IPS DF 4.7 (cell line): ENCODE data around the gene SASH1.

Source experiments
- DNase-seq: peaks from one replicate; pipeline ENCODE4 v3.0.0-alpha.2; 2013; ENCODE audit warnings: low spot score; ENCODE audit errors: extremely low read depth

SASH1 gene

DNA sequence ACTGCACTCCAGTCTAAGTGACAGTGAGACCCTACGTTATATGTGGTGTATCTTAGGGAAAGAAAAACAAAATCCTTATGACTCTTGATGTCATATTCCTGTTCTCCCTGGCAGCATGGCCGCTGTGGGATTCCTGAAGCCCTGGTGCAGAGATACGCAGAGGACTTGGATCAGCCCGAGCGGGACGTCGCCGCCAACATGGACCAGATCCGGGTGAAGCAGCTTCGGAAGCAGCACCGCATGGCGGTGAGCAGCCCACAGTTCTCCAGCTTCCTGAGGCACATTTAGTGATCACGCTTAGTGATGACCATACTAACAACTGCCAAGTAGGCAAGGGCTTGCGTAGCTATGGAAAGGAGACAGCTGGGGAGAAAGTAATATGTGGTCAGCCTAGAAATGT lies 203.3 kb downstream of the SASH1 start:
- DNase-seq: no peak

DNA sequence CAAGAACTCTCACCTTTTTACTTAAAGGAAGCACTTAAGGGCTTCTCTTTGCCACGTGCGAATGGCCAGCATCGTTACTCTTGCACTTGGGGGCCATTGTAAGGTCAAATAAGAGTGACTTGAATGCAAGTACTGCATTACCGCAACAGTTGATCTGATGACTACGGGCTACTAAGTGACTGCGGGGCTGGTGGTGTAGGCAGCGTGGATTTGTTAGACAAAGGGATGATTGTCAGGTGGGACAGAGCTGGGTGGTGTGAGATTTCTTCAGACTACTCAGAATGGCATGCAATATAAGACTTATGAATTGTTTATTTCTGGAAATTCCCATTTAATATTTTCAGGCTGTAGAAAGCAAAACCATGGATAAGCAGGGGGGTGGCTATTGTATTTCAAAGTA lies 204.5 kb downstream of the SASH1 start:
- no peak for DNase-seq

DNA sequence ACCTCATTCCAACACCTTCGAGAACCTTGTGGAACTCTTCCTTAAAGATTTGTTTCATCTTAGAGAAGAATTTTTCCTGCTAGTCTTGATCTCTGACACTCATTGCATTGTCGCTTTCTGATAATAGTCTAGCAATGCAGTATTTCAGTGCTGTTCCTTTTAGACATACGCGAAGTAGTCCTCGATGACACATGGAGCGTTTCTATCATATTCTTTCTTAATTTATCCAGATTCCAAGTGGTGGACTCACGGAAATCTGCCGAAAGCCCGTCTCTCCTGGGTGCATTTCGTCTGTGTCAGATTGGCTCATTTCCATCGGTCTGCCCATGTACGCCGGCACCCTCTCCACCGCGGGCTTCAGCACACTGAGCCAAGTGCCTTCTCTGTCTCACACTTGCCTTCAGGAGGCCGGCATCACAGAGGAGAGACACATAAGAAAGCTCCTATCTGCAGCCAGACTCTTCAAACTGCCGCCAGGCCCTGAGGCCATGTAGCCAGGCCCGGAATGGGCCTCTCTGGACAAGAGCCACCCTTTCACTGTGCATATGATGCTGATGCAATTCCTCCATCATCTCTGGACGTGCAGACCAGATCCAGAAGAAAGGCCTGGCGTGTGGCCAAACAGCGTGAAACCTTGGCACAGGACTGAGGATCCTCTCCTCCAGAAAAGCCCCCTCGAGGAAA lies 205.6 kb downstream of the SASH1 start:
- no peak for DNase-seq

DNA sequence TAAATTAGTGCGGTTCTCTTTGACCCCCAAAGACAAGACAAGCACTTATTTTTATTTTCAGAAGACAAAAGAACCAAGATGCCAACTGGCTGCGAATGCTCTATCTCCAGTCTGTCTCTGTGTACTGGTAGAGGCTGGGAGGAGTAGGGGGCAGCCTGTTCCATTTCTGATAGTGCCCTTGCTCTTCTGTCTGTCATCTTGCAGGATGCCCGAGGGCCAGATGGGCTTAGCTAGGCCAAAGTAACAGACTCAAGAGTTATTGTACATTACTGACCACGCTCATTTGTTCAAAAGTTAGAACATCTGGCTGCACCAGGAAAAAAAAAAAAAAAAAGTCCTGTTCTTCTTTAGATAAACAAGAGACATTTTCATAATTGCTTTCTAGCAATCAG lies 206.1 kb downstream of the SASH1 start:
- no peak for DNase-seq

DNA sequence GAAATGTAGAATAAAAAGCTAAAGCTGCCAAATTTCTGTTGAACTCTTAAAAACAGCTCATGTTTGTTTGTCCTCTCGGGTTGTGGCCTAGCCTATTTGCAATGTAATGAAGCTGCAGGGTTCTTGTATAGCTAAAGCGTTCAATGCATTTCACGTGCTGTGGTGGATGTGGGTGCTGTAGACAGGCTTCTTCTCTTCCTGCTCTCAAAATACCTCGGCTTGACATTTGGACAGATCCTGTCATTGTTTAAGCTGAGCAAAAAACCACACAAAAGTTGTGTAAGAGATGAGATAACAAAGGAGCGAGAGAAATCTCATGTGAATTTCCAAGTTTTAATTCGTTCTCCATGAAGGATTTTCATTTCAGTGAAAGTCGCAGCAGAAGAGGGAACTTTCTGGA lies 207.9 kb downstream of the SASH1 start:
- no peak for DNase-seq

DNA sequence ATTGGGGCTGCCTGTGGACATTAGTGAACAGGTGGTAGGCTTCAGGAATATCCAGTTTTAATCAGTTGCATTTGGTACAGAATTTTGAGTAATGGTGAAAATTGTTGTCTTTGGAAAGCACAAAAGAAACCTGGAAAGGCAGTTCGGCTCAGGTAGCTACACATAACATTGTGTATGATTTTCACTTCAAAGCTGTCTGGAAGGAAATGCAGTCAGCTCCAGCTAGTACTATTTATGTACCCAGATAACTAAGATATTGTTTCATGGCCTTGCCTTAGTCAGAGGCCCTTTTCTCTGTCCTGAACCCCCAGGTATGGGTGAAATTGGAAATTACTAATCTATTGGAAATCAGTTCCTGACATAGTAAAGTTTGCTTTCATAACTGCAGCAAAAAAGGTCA lies 208.6 kb downstream of the SASH1 start:
- DNase-seq: no peak

DNA sequence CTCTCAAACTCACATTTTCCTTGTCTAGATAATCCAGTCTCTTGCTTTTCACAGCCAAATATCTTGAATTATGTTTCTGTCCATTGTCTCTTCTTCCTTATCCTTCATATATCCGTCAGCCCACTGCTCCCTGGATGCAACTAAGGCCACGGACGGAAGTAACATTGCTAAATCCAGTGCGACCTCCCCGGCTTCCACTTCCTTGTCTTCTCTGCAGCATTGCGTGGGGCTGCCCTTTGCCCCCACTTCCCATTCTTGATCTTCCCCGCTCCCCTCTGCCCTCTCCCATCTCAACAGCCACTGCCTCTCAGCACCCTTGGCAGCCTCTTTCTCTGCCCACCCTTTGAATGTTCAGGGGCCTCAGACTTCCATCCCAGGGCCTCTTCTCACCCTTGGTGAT lies 213.8 kb downstream of the SASH1 start:
- no peak for DNase-seq

DNA sequence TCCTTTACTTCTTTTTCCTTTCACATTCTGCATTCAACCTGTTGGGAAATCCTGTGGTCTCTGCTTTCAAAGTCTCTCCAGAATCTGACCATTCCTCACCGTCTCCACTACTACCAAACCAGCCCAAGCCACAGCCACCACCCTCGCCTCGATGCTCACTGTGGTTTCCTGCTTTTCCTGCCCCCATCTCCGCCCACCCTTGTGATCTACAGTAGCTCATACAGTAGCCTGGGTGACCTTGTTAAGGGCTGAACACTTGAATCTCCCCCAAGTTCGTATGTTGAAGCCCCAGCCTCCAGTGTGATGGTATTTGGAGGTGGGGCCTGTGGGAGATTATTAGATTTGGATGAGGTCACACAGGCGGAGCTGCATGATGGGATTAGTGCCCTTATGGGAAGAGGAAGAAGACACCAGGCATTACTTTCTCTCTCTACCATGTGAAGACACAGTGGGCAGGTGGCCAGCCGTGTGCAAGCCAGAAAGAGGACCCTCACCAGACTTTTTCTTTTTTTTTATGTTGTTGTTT lies 215.2 kb downstream of the SASH1 start:
- no peak for DNase-seq

DNA sequence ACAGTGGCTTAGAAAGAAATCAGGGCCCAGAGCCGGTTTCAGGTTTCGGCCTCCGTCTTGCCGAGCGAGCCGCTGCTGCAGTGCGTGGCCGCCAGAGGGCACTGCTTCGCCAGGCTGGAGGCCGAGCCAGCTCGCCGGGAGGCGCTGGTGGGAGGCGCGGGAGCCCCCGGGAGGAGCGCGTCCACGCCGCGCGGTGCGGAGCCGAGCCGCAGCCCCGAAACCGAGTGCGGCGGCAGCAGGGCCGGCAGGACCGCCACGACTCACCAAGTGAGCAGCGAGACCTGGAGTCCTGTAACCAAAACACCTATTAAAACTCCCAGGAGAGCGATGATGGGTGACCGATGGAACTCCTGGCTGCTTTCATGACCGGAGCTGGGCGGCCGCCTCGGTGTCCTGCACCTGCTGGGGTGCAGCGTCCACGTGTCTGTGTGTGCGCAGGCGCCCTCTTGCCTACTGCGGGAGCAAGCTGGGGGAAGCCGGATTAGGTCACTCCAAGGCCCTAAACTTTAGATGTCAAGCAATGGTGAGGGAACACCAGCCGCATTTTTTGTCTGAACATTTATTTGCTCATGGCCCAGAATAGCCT lies 217.3 kb downstream of the SASH1 start:
- no peak for DNase-seq

DNA sequence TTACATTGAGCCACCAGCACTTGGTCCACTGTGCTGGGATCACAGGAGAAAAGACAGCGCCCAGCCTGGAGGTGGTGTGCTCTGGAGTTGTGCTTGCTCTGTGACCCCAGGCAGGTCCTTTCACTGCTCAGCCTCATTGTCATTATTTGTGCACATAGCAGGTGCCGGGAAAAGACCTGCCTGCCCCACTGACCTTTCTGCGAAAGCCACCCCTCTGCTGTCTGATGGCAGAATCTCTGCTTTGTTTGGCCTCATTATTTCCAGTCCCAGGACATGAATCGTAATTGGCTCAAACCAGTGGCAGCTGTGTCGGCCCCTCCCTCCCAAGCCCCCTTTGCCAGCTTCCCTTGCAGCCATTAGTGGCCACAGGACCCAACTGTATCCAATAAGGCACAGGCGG lies 219.0 kb downstream of the SASH1 start:
- no peak for DNase-seq

DNA sequence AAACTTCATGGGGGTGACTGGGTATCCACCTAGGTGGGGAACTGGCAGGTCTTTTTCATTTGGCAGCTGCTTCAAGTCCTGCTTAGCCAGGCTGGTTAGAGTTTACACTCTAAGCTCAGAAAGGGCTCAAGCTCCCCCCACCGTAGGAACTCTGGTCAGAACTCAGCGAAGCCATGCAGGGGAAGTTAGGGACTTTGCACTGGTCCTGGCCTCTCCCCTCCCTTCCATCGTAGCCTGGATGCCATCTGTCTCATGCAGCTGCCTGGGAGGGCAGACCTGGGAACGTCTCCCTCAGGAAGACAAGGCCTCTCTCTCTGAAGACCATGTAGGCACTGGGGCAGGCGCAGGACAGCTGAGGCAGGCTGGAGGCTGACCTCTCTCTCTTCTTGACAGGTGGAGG lies 220.4 kb downstream of the SASH1 start:
- DNase-seq: no peak

DNA sequence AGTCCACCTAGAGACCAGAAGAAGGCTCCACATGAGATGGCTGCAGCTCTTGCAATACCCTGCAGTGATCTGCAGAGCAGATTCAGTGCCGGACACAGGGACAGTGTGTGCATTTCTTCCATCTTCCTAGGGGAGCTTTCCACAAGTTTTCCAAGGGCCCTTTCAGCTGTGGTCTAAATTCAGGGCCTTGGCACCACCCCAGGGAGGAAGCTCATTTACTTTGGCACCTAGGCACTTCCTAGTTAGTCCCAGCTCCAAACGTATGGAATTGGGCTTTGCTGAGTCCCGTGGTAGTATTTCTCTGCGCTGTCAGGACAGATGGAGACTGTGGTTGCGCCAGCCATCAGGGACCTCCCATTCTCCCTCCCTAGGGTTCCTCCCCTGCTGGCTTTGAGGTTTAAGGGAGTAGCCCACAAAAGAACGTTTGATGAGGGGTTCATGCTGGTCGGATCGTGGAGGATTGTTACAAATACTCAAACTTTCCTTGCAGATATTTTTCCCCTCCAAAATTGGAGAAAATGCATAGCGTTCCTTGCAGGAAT lies 221.9 kb downstream of the SASH1 start:
- no peak for DNase-seq

DNA sequence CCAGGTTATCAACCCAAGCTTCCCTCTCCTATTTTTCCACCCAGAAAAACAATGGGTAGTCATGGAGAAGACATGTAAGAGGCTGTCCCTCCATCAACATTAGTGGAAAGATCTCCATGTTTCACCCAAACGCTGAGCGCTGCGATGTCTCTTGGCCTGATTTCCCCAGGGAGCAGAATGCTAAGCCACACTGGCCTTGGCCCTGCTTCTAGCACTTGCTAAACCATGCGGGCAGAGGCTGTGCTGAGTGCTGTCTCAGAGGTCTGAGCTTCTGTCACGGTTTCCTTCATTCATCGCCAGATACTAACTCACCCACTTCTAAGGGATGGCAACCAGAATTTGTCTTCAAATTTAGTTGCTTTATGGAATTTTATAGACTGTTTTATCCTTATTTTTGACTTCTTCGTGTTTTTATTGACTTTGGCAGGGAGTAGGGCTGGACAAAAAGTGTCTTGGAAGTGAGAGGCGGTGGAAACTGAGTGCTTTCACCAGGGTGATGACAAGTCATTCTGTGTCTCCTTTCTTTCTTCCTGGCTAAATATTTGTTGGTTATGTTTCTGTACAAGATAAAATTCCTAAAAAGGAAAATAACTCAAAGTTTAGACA lies 222.8 kb downstream of the SASH1 start:
- no peak for DNase-seq

DNA sequence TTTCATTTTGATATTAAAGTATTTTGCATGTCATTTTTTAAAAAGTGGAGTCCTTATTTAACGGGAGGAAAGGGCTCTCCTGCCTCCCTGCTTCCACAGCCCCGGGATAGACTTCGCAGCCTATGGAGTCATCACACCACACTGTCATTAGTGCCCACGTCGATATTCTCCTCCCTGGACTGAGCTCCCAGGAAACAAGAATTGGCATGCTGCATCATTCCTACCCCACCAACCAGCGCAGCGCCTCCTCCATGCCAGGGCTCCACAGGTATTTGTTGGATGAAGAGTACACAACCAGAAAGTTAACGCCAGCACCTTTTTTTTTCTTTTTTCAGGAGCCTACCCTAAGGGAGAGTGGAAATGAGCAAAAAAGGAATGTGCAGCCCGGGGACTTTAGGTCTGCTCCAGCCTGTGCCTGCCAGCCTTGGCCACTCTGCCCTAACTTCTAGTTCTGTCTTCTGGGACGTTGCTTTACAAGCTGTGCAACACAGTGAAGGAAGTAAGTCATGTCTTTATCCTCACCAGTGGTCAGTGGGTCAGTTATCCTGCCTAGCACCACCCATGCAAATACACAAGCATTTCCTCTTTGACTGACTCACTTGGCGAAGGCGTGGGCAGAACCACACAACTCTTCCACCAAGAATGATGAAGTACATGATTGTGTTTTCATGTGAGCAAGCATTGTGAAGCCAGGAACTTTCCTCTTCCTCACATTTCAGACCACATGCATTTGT lies 223.5 kb downstream of the SASH1 start:
- DNase-seq: no peak

DNA sequence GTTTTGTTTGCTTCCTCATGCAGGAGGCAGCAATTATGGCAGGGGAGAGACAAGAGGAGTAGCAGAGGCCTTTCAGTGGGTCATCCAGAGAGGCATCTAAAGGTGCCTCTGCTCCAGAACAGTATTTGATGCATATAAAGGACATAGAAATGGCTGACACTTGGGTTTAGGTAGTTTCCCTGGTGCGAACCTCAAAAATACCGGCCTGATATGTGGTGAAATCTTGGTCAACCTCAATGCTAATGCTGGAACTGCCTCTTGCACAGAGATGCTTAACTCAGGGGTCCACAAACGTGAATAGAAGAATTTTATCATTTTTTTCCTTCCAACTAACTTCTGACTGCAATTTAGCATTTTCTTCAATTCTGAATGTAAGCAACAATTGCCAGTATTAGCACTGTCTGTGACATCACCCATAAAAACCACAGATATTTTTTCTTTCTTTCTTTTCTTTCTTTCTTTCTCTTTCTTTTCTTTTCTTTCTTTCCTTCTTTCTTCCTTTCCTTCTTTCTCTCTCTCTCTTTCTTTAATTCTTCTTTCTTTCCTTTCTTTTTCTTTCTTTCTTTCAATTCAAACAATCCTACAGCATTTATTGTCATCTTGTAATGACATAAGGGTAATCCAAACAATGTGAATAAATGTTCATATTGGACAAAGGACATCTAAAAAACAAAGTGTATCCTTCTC lies 224.2 kb downstream of the SASH1 start:
- no peak for DNase-seq

DNA sequence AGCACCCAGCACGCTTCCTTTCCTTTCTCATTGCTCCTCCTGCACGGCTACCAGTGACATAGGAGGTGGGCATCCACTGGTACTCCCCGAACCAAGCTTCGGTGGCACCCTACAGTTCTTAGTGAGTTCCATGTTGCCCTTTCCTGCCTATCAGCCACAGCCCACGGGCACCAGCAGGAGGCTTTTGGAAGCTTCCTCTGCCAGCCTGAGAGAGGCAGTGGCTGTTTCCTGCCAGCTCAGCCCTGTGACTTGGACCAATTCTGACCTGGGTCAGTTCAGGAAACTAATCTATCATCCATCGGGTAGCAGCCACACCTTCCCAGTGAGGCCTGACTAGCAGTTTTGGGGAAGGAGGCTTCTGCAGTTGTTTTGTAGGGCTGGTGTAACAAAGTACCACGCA lies 227.8 kb downstream of the SASH1 start:
- no peak for DNase-seq

DNA sequence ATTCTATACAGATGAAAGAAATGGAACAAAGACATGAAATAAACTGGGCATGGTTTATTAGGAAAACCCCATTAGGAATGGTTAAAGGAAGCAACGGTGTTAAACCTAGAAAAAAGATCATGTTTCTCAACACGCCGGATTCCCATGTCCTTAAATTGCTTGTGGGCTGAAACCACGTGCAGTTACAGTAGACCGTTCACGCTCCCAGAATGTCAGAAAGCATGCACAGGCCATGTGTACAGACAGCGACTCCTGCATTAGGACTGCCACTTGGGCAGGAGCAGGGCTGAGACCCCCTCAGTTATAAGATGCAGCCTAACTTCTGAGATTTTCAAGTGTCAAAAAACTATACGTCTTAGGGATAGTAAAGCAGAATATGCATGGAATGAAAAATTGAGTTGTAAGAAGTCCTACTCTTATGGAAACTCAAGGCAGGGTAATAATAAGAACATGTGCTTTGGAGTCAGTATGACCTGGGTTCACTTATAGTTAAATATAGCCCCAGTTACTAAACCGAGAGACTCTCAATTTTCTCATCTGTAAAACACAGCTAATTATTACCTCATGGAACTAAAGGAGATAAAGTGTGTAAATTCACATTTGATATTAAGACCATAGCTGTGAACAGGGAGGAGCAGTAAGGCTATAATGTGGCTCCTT lies 230.2 kb downstream of the SASH1 start:
- DNase-seq: no peak

DNA sequence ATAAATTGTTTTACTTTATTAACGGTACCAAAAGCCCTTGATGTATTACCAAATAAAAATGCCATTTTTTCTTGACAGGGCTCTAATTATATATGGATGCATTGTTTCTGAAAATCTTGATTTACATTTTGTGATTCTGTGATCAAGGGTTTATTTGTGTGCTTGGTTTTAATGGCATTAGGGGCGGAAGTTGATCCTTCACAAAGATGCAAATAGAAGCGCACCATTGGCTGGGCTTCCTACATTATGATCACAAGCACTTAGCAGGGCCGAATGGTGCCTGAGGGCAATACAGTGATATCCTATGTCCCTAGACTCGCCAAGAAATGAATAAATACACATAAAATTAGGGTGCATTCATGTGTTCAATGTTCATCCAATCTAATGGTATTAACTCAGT lies 231.3 kb downstream of the SASH1 start:
- DNase-seq: no peak

DNA sequence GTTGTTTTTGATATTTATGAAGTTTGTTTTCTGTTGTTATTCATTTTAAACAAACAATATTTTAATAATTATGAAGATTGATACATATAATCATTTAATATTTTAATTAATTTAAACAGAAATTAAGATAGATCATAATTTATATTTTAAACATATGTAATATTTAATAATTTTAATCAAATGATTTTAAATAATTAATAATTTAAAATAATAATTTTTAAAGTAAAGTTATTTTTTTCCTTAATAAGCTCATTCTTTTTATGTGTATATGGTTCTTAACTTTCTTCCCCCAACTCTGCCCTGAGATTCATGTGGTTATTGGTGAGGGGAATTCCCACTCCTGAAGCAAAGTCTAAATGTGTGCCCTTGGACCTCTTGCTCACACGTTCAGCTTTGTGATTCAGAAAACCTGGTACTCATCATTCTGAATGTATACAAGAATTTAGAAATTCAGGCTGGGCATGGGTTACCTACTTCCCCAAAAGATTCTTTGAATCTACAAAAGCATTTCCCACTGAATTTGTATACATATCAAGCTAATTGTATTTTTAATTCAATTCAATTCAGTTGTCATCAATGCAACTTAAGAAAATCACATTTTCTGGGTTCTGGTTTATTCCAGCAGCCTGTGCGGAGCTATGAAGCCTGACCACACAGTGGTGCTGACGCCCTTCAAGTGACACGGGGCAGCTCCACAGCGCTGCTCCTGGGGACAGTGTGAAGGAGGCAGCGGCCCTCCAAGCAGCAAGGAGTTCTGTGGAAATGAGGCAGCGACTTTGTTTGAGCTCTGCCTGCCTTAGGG lies 235.2 kb downstream of the SASH1 start:
- peak; percentile 91 for DNase-seq

DNA sequence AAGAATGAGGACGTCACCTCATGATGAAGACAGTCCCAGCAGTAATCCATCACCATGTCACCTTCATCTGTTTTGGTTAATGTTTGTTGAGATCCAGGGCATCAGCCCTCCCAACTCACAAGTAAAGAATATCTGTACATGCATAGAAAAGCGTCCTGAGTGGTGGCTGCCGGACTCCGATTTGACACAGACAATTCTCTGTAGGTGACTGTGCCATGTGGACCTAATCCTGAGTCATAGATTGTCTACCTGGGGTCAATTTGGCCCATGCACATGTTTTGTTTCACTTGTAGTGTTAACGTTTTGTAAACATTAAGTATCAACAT lies 235.8 kb downstream of the SASH1 start:
- DNase-seq: no peak
